PC-9 (cell line): ENCODE results near the gene SAMD8. TPM values are rescaled to one million over a fixed set of nuclear protein-coding genes. Genes with fewer than 3 reads are reported as not detected.

Experiments
- BruUV-seq: library from RNA; stranded (reverse); fragments of 400-500 nt; replicated peaks from 2 replicates; lab custom pipeline; 2021; lab: Mats Ljungman, UMichigan
- CTCF ChIA-PET: fragments of 300-600 bp; sonication (Branson Sonifier 250); formaldehyde crosslinking; loops from one replicate; lab custom pipeline; 2022; ENCODE audit warnings: antibody characterized with exemption; lab: Charles Lee
- POLR2A ChIA-PET: fragments of 300-600 bp; sonication (Branson Sonifier 250); formaldehyde crosslinking; loops from one replicate; lab custom pipeline; 2022; ENCODE audit warnings: antibody characterized with exemption; ENCODE audit not compliant: unreplicated experiment; lab: Charles Lee
- DNase-seq, 2 experiments: peaks; one replicate each; pipeline versions ENCODE4 v3.0.0 to v3.0.0-alpha.2; 2015 to 2022; ENCODE audit warnings: mixed read lengths in 1 of 2
- H2AFZ ChIP-seq: fragments of 200-600 bp; sonication (generic); 2 replicates; pipeline ENCODE4 v1.8.1; 2017; ENCODE audit warnings: antibody characterized with exemption
- H3F3A ChIP-seq: fragments of 200-600 bp; sonication (generic); 2 replicates; pipeline ENCODE4 v1.8.1; 2017; ENCODE audit warnings: antibody characterized with exemption, mild to moderate bottlenecking, low read depth; ENCODE audit not compliant: insufficient read depth
- H3K27ac ChIP-seq: fragments of 200-600 bp; sonication (generic); 2 replicates; pipeline ENCODE4 v1.6.1; 2016; ENCODE audit warnings: mixed run types
- H3K27me3 ChIP-seq: fragments of 200-600 bp; sonication (generic); 2 replicates; pipeline ENCODE4 v1.6.1; 2016; ENCODE audit warnings: low read depth, mixed run types; ENCODE audit not compliant: insufficient read depth
- H3K36me3 ChIP-seq: fragments of 200-600 bp; sonication (generic); 2 replicates; pipeline ENCODE4 v1.6.1; 2016; ENCODE audit warnings: low read depth, mixed run types
- H3K4me1 ChIP-seq: fragments of 200-600 bp; sonication (generic); replicated peaks from 2 replicates; pipeline ENCODE4 v1.6.1; 2016; ENCODE audit warnings: mixed run types; ENCODE audit not compliant: insufficient read depth
- H3K4me2 ChIP-seq: fragments of 200-600 bp; sonication (generic); 2 replicates; pipeline ENCODE4 v1.6.1; 2017; ENCODE audit warnings: mixed run types
- H3K4me3 ChIP-seq: fragments of 200-600 bp; sonication (generic); 2 replicates; pipeline ENCODE4 v1.6.1; 2016; ENCODE audit warnings: mixed run types
- H3K79me2 ChIP-seq: fragments of 200-600 bp; sonication (generic); 2 replicates; pipeline ENCODE4 v1.6.1; 2017; ENCODE audit warnings: low read depth, mixed run types
- H3K9me2 ChIP-seq: fragments of 200-600 bp; sonication (generic); 2 replicates; pipeline ENCODE4 v1.8.1; 2017; ENCODE audit warnings: mild to moderate bottlenecking; ENCODE audit not compliant: insufficient read depth
- H3K9me3 ChIP-seq: fragments of 200-600 bp; sonication (generic); 2 replicates; pipeline ENCODE4 v1.8.1; 2016; ENCODE audit warnings: low read depth; ENCODE audit not compliant: insufficient read depth
- H4K20me1 ChIP-seq: fragments of 200-600 bp; sonication (generic); 2 replicates; pipeline ENCODE4 v1.8.1; 2017; ENCODE audit not compliant: insufficient read depth
- CTCF ChIP-seq: fragments of 200-600 bp; sonication (generic); conservative IDR thresholded peaks from 2 replicates; pipeline ENCODE4 v1.6.1; 2017; ENCODE audit warnings: mixed run types, antibody characterized with exemption, mild to moderate bottlenecking, moderate library complexity
- EZH2 ChIP-seq: fragments of 200-600 bp; sonication (generic); IDR thresholded peaks from 2 replicates; pipeline ENCODE4 v1.8.0; 2017; ENCODE audit warnings: antibody characterized with exemption, low read depth
- intact Hi-C: fragments of 100-400 bp; cut with micrococcal nuclease; formaldehyde crosslinking; loops from one replicate; pipeline ENCODE4 v1.10.0; 2022; ENCODE audit not compliant: unreplicated experiment
- total RNA-seq: library from RNA; stranded (reverse); gene quantifications from 2 replicates; pipeline ENCODE4 v1.2.3, GENCODE V29; 2021

The SAMD8 gene
- total RNA-seq, 1 experiment from 2014 or later, result 31.1 TPM

GRCh38 chr10:75067272-75067671 is 44.2 kb upstream of the SAMD8 start:
- no peak for TF ChIP-seq CTCF
- TF ChIP-seq EZH2, result no peak
- CTCF ChIA-PET, result no interaction called here
- BruUV-seq, result no TSS peak

GRCh38 chr10:75068523-75068922 is 42.9 kb upstream of the SAMD8 start:
- DNase-seq, result no peak
- CTCF ChIA-PET, result no interaction called here
- Histone ChIP-seq H3K27ac (no peak overlapping the region), H3K4me2 (no peak overlapping the region), H3K27me3 (no peaks in the 10 kb centered on the region), H2AFZ (no peak overlapping the region), H3K9me2 (no peaks in the 10 kb centered on the region), H4K20me1 (no peaks in the 10 kb centered on the region), H3K4me1 (no peaks in the 10 kb centered on the region), H3K79me2 (no peaks in the 10 kb centered on the region), H3K9me3 (no peaks in the 10 kb centered on the region), H3K36me3 (no peaks in the 10 kb centered on the region), H3K4me3 (no peak overlapping the region), H3F3A (no peaks in the 10 kb centered on the region)
- POLR2A ChIA-PET, result no interaction called here
- BruUV-seq, result no TSS peak
- intact Hi-C loops, result no loop called here
- TF ChIP-seq EZH2, result no peak

More at GRCh38 chr10:75067272-75067671, 44.2 kb upstream of the SAMD8 start:
- Histone ChIP-seq H3K36me3 (no peaks in the 10 kb centered on the region), H2AFZ (no peak overlapping the region), H3K27ac (no peak overlapping the region), H3K4me3 (no peak overlapping the region), H3K4me1 (no peaks in the 10 kb centered on the region), H4K20me1 (no peaks in the 10 kb centered on the region), H3F3A (no peaks in the 10 kb centered on the region), H3K9me3 (no peaks in the 10 kb centered on the region), H3K9me2 (no peaks in the 10 kb centered on the region), H3K79me2 (no peaks in the 10 kb centered on the region), H3K4me2 (no peak overlapping the region), H3K27me3 (no peaks in the 10 kb centered on the region)
- intact Hi-C loops, result no loop called here
- POLR2A ChIA-PET, result no interaction called here
- DNase-seq, result no peak

- Histone ChIP-seq H3K9me3 (no peaks in the 10 kb centered on the region), H4K20me1 (no peaks in the 10 kb centered on the region), H3K4me3 (no peak overlapping the region), H3K4me1 (no peaks in the 10 kb centered on the region), H3K79me2 (no peaks in the 10 kb centered on the region), H2AFZ (no peak overlapping the region), H3K27me3 (no peaks in the 10 kb centered on the region), H3K36me3 (no peaks in the 10 kb centered on the region), H3F3A (no peaks in the 10 kb centered on the region), H3K9me2 (no peaks in the 10 kb centered on the region), H3K27ac (no peak overlapping the region), H3K4me2 (no peak overlapping the region)
- intact Hi-C loops, result no loop called here
- BruUV-seq, result no TSS peak
- CTCF ChIA-PET, result no interaction called here
- DNase-seq, result no peak
- TF ChIP-seq CTCF (no peak), EZH2 (no peak)
- POLR2A ChIA-PET, result no interaction called here
Measured at GRCh38 chr10:75070476-75070875, 41.0 kb upstream of the SAMD8 start.

- H2AFZ ChIP-seq, result no peak overlapping the region
Measured at GRCh38 chr10:75070961-75071428, 40.5 kb upstream of the SAMD8 start.

More at GRCh38 chr10:75070961-75071428, 40.5 kb upstream of the SAMD8 start:
- intact Hi-C loops, result no loop called here
- no peaks in the 10 kb centered on the region for H3K4me1 ChIP-seq
- BruUV-seq, result no TSS peak
- no peaks in the 10 kb centered on the region for H3K9me2 ChIP-seq
- H3K79me2 ChIP-seq, result no peaks in the 10 kb centered on the region
- TF ChIP-seq EZH2, result no peak
- TF ChIP-seq CTCF, result no peak
- H3K27ac ChIP-seq, result no peak overlapping the region
- CTCF ChIA-PET, result no interaction called here
- H3K36me3 ChIP-seq, result no peaks in the 10 kb centered on the region
- POLR2A ChIA-PET, result no interaction called here
- H3K4me3 ChIP-seq, result no peak overlapping the region
- H3K4me2 ChIP-seq, result no peak overlapping the region
- H3F3A ChIP-seq, result no peaks in the 10 kb centered on the region
- no peak for DNase-seq
- no peaks in the 10 kb centered on the region for H3K9me3 ChIP-seq
- H4K20me1 ChIP-seq, result no peaks in the 10 kb centered on the region
- no peaks in the 10 kb centered on the region for H3K27me3 ChIP-seq
